GM18507 (cell line): ENCODE data around the gene STK36.
A peak's percentile ranks its signal among the peaks of the same experiment; 100 is the strongest.
"Not testable (repeated sequence)": the region's sequence is repeated elsewhere in the genome, so short reads cannot be mapped to it uniquely, and the experiment has no call there.

ENCODE experiments used
- DNase-seq: peaks from one replicate; pipeline ENCODE4 v3.0.0; 2011; ENCODE audit warnings: low read depth; ENCODE audit not compliant: insufficient read length; ENCODE audit errors: extremely low spot score
- FAIRE-seq: peaks from 2 replicates; lab custom pipeline; 2011; peaks lifted over from hg19 to GRCh38; lab: Jason Lieb, UNC

STK36 gene

DNA sequence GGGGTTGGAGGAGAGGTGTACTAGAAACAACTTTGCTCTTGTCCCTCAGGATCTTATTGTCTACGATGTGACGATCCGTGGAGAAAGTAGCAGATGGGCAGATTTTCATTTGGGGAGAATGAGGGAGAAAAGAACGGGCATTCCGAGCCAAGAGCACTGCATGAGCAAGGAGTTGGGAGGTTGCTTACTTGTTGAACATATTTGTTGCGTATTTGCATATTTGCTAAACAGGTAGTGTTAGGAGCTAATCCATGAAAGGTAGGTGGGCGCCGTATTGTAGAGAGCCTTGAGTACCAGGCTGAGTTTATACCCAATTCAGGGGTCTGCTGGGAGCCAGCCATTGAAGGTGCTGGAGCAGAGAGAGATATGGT is 11.9 kb upstream of the STK36 start:
- FAIRE-seq (no peak), DNase-seq (no peak)

DNA sequence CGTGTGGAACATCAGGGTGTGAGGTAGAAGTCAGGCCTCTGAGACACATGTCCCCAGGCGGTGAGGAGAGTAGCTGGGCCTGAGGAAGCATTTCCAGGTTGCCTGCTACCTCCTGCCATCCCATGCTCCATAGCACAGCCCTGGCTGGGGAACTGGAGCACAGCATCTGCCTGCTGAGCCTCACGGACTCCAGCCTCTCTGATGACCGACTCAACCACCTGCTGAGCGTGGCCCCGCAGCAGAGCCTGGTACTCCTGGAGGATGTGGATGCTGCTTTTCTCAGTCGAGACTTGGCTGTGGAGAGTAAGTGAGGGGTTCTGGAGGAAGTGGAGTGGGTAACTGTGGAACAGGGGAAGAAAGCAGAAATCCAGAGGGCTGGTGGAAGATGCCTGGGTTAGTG is 9.5 kb upstream of the STK36 start:
- DNase-seq (no peak), FAIRE-seq (no peak)

GRCh38 chr2:218662827-218663226 is 9.1 kb upstream of the STK36 start:
- FAIRE-seq, result no peak

GRCh38 chr2:218663901-218664300 is 8.0 kb upstream of the STK36 start:
- no peak for FAIRE-seq
- DNase-seq, result no peak

More at GRCh38 chr2:218662827-218663226, 9.1 kb upstream of the STK36 start:
- no peak for DNase-seq

GRCh38 chr2:218664653-218665052 is 7.2 kb upstream of the STK36 start:
- DNase-seq (no peak), FAIRE-seq (no peak)

DNA sequence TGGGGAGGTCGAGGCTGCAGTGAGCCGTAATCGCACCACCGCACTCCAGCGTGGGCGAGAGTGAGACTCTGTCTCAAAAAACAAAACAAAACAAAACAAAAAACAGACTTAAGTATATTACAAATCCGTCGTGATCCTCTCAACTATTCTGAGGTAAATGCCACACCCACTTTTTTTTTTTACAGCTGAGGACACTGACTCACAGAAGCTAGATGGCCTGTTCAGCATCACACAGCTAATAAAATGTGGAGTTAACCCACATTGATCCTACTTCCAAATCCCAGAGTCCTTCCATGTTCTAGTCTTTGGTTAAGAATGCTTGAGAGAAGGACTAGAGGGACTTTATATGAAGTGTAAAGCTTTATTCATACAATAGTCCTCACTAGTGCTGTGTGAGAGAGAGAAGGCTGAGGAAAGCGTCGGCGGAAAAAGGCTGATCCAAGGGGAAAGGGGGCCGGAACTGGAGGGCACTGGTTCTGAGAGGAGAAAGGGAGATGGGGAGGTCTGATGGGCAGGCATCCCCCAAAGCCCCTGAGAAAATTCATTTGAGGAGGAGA is 711 bp upstream of the STK36 start:
- DNase-seq, result no peak
- no peak for FAIRE-seq

GRCh38 chr2:218679119-218679518 is 7.2 kb downstream of the STK36 start:
- no peak for DNase-seq
- FAIRE-seq, result no peak

DNA sequence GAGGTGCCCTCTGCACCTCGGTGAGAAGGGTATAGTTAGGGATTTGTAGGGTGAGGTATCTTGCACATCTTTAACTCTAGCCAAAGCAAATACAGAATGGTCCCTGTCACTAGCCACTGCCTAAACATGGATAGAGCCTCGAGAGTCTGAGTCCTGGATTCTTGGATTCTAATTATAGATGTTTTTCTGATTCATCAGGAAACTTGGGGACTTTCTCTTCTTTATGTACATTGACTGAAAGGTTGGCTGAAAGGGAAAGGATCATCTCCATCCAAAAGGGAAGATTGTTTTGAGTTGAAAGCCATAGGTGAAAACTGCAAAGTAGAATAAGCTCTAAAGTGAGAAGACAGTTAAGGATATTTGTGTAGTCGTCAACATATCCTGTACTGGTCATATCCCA is 8.2 kb downstream of the STK36 start:
- DNase-seq (no peak), FAIRE-seq (no peak)

DNA sequence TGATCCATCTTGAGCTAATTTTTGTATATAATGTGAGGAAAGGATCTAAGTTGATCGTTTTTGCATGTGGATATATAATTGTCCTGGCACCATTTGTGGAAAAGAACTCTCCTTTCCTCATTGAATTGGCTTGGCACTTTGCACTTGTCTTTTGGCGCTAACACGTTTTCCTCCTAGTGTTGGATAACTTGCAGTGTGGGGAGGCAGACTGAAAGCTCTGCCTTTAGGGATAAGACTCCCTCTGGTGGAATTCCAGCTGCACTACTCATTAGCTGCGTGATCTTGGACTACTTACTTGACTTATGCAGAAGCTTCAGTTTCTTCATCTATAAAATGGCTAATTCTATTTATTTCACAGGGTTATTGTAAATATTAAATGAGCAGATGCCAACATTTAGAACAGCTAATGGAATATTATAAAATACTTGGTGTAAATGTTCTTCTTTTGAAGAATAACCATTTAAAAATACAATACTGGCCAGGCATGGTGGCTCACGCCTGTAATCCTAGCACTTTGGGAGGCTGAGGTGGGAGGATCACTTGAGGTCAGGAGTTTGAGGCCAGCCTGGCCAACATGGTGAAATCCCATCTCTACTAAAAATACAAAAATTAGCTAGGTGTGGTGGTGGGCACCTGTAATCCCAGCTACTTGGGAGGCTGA is 15.6 kb downstream of the STK36 start:
- FAIRE-seq, result peak; percentile 63

DNA sequence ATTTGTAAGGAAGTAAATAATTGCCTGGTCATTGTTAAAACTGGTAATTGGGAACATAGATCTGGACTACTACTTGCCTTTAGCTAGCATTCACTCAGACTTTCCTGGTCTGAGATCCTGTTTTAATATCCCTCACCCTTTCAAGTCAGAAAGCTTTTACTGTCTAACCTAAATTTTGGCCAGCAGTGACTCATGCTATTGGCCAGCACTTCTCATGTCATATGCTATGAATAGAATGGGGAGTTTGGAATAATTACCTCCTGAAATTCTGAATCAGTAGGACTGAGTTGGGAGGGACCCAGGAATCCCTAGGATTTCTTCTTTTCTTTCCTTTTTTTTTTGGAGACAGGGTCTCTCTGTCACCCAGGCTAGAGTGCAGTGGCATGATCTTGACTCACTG is 19.3 kb downstream of the STK36 start:
- FAIRE-seq (no peak), DNase-seq (no peak)

More for the DNA sequence above, 15.6 kb downstream of the STK36 start:
- not testable (repeated sequence) for DNase-seq

- FAIRE-seq, result no peak
Measured at GRCh38 chr2:218694405-218695145, 22.7 kb downstream of the STK36 start.

DNA sequence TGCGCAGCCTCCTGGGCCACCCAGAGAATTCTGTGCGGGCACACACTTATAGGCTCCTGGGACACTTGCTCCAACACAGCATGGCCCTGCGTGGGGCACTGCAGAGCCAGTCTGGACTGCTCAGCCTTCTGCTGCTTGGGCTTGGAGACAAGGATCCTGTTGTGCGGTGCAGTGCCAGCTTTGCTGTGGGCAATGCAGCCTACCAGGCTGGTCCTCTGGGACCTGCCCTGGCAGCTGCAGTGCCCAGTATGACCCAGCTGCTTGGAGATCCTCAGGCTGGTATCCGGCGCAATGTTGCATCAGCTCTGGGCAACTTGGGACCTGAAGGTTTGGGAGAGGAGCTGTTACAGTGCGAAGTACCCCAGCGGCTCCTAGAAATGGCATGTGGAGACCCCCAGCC is 27.0 kb downstream of the STK36 start:
- DNase-seq (no peak), FAIRE-seq (no peak)

More at GRCh38 chr2:218694405-218695145, 22.7 kb downstream of the STK36 start:
- no peak for DNase-seq

GRCh38 chr2:218701806-218702205 is 29.9 kb downstream of the STK36 start:
- FAIRE-seq, result no peak
- DNase-seq, result no peak

DNA sequence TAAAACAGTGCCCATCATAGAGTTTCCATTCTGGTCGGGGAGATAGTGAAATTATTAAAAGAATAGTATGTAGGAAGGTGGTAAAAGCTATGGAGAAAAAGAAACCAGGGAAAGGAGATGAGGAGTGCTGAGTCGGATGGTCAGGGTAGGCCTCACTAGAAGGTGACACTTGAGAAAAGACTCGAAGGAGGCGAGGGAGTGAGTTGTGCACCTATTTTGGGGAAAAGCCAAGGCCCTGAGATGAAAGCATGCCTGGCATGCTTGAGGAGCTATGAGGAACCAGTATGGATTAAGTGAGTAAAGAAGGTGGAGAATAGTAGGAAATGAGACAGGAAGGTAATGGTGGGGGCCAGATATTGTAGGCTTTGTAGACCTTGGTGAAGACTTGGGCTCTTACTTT is 31.5 kb downstream of the STK36 start:
- DNase-seq (no peak), FAIRE-seq (no peak)

GRCh38 chr2:218708086-218708485 is 36.2 kb downstream of the STK36 start:
- FAIRE-seq, result peak; percentile 96
- peak; percentile 39 for DNase-seq

DNA sequence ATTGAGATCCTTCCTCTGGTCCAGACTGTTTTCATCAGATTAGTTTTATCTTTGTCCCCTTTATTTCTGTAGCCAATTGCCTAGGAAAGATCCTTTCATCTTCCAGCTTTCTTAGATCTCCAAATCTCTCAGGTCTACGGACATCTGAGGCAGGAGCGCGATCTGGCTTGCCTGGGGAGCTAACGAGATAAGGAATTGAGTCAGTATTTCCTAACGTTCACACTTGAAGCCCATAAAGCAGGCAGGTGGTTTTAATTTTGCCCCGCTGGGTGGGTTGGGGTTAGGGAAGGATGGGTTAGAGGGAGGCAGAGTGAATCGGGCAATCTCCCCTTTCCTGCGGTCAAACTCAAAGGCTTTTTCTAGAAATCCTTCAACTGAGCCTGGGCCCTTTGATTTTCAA is 38.0 kb downstream of the STK36 start:
- FAIRE-seq, result no peak
- no peak for DNase-seq

GRCh38 chr2:218710334-218710686 is 38.4 kb downstream of the STK36 start:
- FAIRE-seq (no peak), DNase-seq (no peak)

DNA sequence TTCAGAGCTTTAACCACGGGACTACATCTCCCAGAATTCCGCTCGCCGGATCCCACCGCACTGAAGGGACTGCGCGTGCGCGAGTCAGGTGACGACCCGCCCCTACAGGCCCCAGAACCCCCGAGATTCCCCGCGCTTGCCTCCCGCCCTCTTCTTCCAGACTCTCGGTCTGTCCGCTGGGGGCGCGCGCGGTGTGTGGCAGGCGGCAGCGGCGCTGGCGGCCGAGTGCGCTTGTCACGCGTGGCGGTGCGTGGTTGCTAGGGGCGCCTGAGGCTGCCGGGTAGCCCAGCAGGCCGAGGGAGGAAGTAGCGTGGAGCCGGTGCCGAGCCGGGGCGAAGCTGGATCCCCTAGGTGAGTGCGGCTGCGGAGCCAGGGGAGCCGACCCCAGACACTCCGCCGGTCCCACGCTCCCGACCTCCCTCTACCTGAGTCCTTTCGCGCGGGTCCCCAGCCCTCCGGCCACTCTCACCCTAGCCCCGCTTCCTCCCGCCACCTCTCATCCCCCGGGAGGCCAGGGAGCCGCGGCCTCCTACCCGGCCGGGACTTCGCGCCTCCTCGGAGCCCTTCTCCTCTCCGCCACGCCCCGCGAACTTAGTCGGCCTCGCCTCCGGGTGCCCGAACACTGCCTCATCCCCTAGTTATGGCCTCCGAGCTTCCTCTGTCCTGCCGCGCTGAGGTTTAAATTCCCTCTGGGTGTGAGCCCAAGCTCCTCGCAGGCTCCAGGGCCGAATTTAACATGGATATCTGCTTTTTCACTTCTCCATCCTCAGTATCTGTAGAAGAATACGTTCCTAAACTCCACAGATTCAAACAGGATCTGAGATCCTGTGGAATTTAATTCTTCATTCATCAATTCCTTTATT is 39.0 kb downstream of the STK36 start, which contains the start of gene TTLL4:
TSS of gene TTLL4 (plus strand) at position 149 of the 863 bp plus-strand sequence. CDS start 26,842 bp downstream, outside the sequence.
- DNase-seq (peak; percentile 99), FAIRE-seq (peak; percentile 96)

DNA sequence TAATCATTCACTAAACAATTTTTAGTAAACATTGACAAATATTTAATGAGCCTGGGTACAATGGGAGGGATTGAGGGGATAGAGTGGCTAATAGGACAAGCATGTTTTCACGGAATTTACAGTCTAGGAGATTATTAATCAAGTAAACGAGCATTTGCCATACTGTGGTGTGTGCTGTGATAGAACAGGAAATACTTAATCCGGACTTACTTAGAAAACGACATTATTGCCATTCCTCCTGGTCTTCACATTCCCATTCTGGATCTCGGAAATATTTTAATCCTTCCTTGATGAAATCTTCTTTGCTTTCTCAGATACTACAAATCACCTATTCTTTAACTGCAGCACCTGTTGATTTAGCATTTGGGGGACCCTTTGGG is 39.7 kb downstream of the STK36 start:
- DNase-seq (no peak), FAIRE-seq (peak; percentile 64)

DNA sequence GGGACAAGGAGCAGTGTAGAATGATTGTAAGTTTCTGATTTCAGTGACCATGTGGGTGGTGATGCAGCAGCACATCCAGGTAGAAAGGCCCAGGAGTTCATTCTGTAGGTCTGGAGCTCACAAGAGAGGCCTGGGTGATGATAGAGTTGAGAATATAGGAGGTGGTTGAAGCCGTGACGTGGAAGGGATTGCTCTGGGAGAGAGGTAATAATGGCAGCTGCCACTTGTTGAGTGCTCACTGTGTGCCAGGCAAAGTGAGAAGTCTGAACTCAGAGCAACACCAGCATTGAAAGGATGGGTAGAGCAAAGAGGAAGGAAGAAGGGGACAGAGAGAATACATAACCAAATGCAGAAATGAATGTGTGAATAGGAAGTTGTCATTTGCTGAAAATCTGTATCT is 42.0 kb downstream of the STK36 start:
- FAIRE-seq (no peak), DNase-seq (no peak)
